Lower leg skin (tissue), 3 donors: ENCODE results near the gene RAB26.

Source experiments
- POLR2A ChIP-seq, 2 donors: fragments of 450-650 bp; IDR thresholded peaks; one replicate each; pipeline ENCODE4 v1.6.1; 2016 to 2017; ENCODE audit warnings: antibody characterized with exemption in 2 of 2, mild to moderate bottlenecking in 1 of 2, moderate library complexity in 1 of 2
- TF ChIP-seq, protein P1 (sequence below), 3 donors: fragments of 450-650 bp; IDR thresholded peaks; one replicate each; pipeline ENCODE4 v1.5.1; 2016; ENCODE audit warnings: antibody characterized with exemption in 3 of 3, mild to moderate bottlenecking in 3 of 3, moderate library complexity in 2 of 3

DNA sequence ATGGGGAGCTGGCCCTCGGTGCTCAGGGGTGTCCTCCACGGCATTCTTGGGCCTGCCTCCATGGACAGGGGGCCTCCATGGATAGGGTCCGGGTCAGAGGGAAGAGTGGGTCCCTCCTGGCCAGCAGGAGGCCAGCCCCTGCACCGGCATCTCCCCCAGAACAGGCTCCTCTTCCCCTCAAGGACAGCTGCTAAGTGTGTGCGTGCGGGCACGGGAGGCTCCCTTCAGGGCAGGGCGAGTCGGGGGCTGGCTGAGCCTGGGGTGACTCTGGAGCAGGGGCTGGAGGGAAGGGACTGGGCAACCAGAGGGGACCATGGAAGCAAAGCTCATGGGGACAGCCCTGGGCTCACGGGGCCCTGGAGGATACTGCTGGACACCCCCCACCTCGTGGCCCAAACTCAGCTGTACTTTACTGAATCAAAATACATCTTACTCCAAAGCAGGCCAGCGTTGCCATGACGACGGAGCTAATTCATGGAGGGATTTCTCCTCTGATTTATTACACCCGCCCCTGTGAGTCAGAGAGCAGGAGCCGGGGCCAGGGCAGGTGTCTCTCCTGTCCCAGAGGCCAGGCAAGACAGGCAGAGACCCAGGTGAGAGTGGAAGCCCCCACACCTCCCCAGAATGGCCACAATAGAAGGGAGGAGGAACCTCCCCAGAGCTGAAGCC, 45.9 kb downstream of the RAB26 start:
- TF ChIP-seq, protein P1, sequence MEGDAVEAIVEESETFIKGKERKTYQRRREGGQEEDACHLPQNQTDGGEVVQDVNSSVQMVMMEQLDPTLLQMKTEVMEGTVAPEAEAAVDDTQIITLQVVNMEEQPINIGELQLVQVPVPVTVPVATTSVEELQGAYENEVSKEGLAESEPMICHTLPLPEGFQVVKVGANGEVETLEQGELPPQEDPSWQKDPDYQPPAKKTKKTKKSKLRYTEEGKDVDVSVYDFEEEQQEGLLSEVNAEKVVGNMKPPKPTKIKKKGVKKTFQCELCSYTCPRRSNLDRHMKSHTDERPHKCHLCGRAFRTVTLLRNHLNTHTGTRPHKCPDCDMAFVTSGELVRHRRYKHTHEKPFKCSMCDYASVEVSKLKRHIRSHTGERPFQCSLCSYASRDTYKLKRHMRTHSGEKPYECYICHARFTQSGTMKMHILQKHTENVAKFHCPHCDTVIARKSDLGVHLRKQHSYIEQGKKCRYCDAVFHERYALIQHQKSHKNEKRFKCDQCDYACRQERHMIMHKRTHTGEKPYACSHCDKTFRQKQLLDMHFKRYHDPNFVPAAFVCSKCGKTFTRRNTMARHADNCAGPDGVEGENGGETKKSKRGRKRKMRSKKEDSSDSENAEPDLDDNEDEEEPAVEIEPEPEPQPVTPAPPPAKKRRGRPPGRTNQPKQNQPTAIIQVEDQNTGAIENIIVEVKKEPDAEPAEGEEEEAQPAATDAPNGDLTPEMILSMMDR (IDR thresholded peaks at IDR 0.05): no peak
- no peak for TF ChIP-seq POLR2A (IDR thresholded peaks at IDR 0.05)
